Renal pelvis (tissue), 4 donors: ENCODE data around the gene C11orf21. TPM values are rescaled to one million over a fixed set of nuclear protein-coding genes. Genes with fewer than 3 reads are reported as not detected.

Experiments used
- DNase-seq: peaks from one replicate; pipeline ENCODE4 v3.0.0-alpha.2; 2013
- polyA plus RNA-seq, 3 donors: library from polyadenylated mRNA; unstranded; fragments of 120-200 nt; gene quantifications; one replicate each; pipeline ENCODE4 v1.2.1, GENCODE V29; 2013; ENCODE audit not compliant: insufficient read length in 3 of 3

Gene C11orf21
- polyA plus RNA-seq, 3 donors: 0.75 to 0.99 (median 0.91) TPM

DNA sequence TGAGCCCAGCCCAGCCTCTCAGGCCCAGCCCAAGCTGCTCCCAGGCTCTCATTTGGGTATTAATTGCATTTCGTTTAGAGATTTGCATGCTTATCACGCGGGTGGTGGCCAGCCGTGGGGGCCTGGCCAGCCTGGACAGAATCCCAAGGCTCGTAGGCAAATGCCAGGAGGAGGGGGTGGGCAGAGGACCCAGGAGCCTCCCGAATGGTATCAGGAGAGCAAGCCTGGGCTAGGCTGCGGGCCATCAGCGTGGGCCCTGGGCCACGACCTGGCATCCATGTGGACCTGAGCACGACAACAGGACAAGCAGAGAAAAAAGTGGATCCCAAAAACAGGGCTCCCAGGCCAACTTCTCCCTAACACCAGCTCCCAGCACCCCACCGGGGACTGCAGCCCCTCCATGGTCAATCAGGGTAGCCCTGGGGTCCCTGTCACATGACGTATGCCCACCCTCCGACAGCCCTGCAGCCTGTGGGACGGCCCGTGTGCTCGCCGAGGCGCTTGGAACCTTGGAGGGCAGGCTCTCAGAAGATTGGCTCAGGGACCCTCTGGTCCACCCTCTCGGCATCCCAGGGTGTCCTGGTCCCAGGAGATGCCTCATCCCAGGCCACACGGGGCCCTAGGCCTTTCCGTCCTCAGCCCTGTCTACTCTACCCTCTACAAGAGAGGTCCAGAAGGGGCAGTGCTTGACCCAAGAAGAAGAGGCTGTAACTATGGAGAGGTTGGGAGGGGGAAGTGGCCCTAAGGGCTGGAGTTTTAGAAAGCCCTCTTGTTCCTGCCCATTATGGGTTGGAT, 40.1 kb downstream of the C11orf21 start:
- DNase-seq: no peak

- no peak for DNase-seq
Observed at GRCh38 chr11:2260491-2261364, 41.0 kb downstream of the C11orf21 start.

DNA sequence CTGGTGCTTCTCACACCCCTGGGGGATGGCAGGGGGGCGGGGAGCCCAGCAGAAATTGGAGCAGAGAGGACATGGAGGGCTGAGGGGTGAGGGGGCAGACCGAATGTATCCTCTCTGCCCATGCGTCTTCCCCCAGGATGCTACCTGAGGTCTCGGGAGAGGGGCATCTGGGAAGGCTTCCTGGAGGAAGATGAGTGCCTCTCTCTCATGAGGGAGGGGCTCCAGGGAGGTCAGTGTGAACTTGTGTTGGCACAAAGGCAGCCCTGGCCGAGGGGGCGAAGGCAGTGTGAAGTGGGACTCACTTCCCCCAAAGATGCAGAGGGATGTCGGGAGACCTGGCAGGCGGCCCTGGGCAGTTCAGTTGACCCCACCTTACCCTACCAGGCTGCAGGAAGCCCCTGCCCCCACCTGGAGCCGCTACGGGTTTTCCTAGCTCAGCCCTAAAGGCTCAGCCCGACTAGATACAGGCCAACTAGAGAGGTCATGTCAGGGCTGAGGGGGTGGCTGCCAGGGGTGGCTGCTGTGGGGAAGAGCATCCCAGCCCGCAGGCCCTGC, 41.7 kb downstream of the C11orf21 start:
- DNase-seq: no peak

DNA sequence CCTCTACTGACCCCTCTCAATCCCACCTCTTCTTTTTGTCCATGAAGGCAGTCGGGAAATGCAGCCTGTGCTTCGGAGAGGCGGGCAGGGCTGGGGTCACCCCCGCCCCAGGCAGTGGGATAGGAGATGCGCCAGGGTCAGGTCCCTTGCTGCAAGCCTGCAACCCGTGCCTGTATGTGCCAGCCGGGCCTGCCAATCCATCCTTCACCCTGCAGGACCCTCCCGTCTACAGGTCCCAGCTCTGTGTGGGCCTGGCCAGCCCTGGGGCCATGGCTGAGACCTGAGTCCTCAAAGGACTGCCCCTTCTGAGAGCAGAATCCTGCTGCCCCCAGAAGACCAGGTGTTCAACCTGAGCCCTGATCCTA, 42.3 kb downstream of the C11orf21 start:
- no peak for DNase-seq

DNA sequence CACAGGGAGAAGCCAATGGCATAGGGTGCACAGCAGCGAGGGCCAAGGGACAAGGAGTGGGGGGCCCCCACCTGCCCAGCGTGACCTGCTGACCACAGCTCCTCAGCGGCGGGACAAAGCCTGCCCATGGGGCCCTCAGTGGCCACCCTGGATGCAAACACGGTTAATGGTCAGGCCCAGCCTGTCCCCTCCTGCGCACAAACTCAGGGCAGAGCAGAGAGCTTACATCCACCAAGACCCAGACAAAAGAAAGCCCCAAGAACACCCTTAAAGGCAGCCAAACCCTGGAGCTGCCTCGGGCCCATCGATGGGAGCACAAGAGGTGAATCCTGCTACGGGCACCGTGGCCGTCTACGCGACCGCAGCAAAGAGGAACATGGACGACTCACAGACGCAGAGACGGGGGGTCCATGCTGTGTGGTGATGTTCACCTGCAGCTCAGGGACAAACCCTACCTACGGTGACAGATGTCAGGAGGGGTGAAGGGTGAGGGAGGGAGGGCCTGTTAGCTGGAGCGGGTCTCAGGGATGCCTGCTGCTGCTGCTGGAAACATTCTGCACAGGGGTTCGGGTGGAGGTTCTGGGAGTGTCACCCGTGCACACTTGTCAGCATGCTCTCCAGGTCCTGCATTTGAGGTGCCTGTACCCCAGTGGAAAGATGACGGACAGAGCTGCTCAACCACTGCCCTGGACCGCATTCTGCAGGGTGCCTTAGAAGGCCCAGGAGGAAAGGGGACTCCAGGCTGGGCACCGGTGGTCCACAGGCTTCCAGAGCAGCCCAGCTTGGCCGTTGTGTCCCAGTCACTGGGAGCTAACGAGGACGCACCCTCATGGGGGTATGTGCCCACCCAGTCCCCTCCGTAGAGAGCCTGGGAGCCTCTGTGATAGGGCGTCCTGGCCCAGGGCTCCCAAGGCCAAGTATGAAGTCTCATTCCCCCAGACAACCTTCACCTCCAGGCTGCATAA, 42.9 kb downstream of the C11orf21 start:
- DNase-seq: no peak

GRCh38 chr11:2256951-2257700, 44.6 kb downstream of the C11orf21 start:
- DNase-seq: peak; percentile 60

- DNase-seq: no peak
Observed at GRCh38 chr11:2256293-2256913, 45.3 kb downstream of the C11orf21 start.

- no peak for DNase-seq
Observed at GRCh38 chr11:2252018-2252417, 49.7 kb downstream of the C11orf21 start.

GRCh38 chr11:2251138-2251537, 50.6 kb downstream of the C11orf21 start:
- no peak for DNase-seq

GRCh38 chr11:2250485-2250884, 51.2 kb downstream of the C11orf21 start:
- DNase-seq: no peak

DNA sequence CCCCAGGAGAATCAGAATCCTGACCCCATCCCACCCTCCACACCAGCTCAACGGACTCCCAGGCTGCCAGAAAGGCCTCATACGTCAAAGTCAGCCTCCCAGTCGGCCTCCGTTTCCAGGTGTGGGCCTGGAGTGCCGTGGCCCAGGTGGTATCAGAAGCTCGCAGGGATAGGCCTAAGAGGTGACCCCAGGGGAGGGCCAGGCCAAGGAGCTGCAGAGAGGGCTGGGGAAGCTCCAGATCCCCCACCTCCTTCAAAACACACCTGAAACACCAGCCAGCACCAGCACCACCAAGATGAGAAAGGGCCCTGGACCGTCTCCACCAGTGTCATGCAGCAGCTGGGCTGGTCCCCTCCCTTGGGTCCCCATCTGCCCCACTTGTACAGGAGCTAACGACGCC, 51.7 kb downstream of the C11orf21 start:
- DNase-seq: no peak

GRCh38 chr11:2249189-2249916, 52.4 kb downstream of the C11orf21 start:
- DNase-seq: no peak

GRCh38 chr11:2248762-2249161, 53.0 kb downstream of the C11orf21 start:
- DNase-seq: no peak

DNA sequence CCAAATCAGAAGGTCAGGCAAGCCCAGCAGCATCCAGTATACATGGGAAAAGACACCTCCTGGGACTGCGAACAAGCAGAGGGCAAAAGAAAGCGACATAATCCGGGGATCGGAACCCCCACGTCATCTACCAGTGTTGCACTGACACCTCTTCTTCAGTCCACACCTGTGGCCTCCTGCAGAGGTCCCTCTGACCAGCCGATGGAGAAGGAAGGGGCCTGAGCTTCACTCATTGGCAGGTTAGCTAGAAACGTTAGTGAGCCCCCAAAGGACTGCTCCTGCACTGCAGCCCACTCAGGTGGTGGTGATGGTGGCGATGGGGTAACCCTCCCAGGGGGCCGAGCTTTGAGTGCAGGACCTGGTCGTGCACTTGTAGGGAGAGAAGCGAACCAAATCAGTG, 53.5 kb downstream of the C11orf21 start:
- DNase-seq: no peak

- no peak for DNase-seq
Observed at GRCh38 chr11:2247496-2247895, 54.2 kb downstream of the C11orf21 start.
